Prostate gland (tissue), 2 donors: Measurements from ENCODE around the gene NOVA2.

Experiments
- POLR2A ChIP-seq: fragments of 450-650 bp; IDR thresholded peaks from one replicate; pipeline ENCODE4 v1.6.1; 2016; ENCODE audit warnings: antibody characterized with exemption, mild to moderate bottlenecking
- POLR2AphosphoS5 ChIP-seq: sonication (generic); formaldehyde crosslinking; IDR thresholded peaks from one replicate; pipeline ENCODE4 v1.6.1; 2017; ENCODE audit warnings: antibody characterized with exemption
- TF ChIP-seq, protein P1 (sequence below), 4 experiments: fragments of 200-600 bp in 2 of 4; fragments of 450-650 bp in 2 of 4; sonication (generic) in 2 of 4; IDR thresholded peaks; 1 replicate in 3 of 4; 2 replicates in 1 of 4; pipeline ENCODE4 v1.5.1; 2016 to 2019; ENCODE audit warnings: antibody characterized with exemption in 4 of 4, mild to moderate bottlenecking in 2 of 4, moderate library complexity in 2 of 4

DNA sequence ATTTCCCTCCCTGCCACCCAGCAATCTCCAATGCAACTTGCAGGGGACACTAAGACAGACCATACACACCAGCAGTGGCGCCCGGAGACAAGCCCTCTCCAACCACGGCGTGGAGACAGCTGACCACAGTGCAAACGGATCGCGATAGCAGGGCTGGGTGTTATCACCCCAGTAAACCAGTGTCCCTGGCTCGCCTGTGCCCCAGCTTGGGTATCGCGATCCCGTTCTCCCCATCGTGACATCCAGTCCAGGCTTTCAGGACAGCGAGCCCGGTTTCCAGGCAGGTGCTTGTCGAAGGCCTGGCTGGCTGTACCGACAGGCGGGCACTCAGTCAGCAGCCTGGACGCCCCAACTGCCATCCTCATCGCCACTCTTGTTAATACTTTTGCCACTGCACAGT, 38.4 kb downstream of the NOVA2 start:
- TF ChIP-seq, protein P1, sequence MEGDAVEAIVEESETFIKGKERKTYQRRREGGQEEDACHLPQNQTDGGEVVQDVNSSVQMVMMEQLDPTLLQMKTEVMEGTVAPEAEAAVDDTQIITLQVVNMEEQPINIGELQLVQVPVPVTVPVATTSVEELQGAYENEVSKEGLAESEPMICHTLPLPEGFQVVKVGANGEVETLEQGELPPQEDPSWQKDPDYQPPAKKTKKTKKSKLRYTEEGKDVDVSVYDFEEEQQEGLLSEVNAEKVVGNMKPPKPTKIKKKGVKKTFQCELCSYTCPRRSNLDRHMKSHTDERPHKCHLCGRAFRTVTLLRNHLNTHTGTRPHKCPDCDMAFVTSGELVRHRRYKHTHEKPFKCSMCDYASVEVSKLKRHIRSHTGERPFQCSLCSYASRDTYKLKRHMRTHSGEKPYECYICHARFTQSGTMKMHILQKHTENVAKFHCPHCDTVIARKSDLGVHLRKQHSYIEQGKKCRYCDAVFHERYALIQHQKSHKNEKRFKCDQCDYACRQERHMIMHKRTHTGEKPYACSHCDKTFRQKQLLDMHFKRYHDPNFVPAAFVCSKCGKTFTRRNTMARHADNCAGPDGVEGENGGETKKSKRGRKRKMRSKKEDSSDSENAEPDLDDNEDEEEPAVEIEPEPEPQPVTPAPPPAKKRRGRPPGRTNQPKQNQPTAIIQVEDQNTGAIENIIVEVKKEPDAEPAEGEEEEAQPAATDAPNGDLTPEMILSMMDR (IDR thresholded peaks at IDR 0.05): no peak
- TF ChIP-seq POLR2A (no peak), POLR2AphosphoS5 (no peak)
